BJ (cell line): Measurements from ENCODE around the gene ITFG2. TPM values are rescaled to one million over a fixed set of nuclear protein-coding genes. Genes with fewer than 3 reads are reported as not detected.

Experiments used
- CTCF ChIA-PET: fragments of 350-600 bp; formaldehyde crosslinking; extraction: SDS; loops from one replicate; lab custom pipeline; 2021; ENCODE audit warnings: antibody characterized with exemption, inconsistent platforms; lab: Yijun Ruan, JAX
- POLR2A ChIA-PET: fragments of 300-600 bp; sonication (Branson Sonifier 250); formaldehyde crosslinking; extraction: SDS; loops from one replicate; lab custom pipeline; 2021; ENCODE audit warnings: antibody characterized with exemption; lab: Charles Lee
- DNase-seq: peaks from one replicate; pipeline ENCODE4 v3.0.0-alpha.2; 2011; ENCODE audit warnings: low read depth
- H3K27me3 ChIP-seq: 2 replicates; pipeline ENCODE4 v1.6.0; 2011; ENCODE audit warnings: low read length; ENCODE audit not compliant: control insufficient read depth, insufficient read depth
- H3K36me3 ChIP-seq: 2 replicates; pipeline ENCODE4 v1.5.1; 2011; ENCODE audit warnings: low read length; ENCODE audit not compliant: control insufficient read depth, insufficient read depth
- H3K4me3 ChIP-seq: 2 replicates; pipeline ENCODE4 v1.5.1; 2011; ENCODE audit warnings: low read depth, mild to moderate bottlenecking, control low read depth, low read length
- CTCF ChIP-seq: IDR thresholded peaks from 2 replicates; pipeline ENCODE4 v1.5.1; 2011; ENCODE audit warnings: low read depth, mild to moderate bottlenecking, control low read depth, inconsistent platforms, low read length, moderate library complexity; ENCODE audit not compliant: insufficient read depth
- polyA plus RNA-seq: library from polyadenylated mRNA; depleted of rRNA; stranded (reverse); fragments of >200 nt; gene quantifications from 2 replicates; pipeline ENCODE4 v1.2.3, GENCODE V29; 2011

The ITFG2 gene
- polyA plus RNA-seq, 1 experiment = 27.6 TPM

GRCh38 chr12:2855546-2855945 is 43.1 kb downstream of the ITFG2 start:
- no peak for DNase-seq
- H3K36me3 ChIP-seq = peaks cover 6% of the 10 kb centered on the region; the same call in 1 of the 2 replicates
- ChIA-PET CTCF (interaction anchor here (1.5 to 4.7 kb wide), 5 partner anchors 10 to 186 kb away, joined by 6 to 27 read pairs (median 18); no protein-coding TSS in a partner anchor), POLR2A (no interaction called here)
- no peak overlapping the region for H3K4me3 ChIP-seq
- no peak for TF ChIP-seq CTCF
- H3K27me3 ChIP-seq = no peaks in the 10 kb centered on the region

GRCh38 chr12:2856051-2856450 is 43.6 kb downstream of the ITFG2 start:
- no peak for TF ChIP-seq CTCF
- CTCF ChIA-PET = interaction anchor here (1.1 to 4.7 kb wide), 3 partner anchors 10 to 178 kb away, joined by 3 to 27 read pairs (median 6); no protein-coding TSS in a partner anchor
- DNase-seq = no peak
- no peak overlapping the region for H3K4me3 ChIP-seq
- H3K27me3 ChIP-seq = no peaks in the 10 kb centered on the region
- POLR2A ChIA-PET = no interaction called here
- H3K36me3 ChIP-seq = peaks cover 6% of the 10 kb centered on the region; the same call in 1 of the 2 replicates

GRCh38 chr12:2857021-2857431 is 44.6 kb downstream of the ITFG2 start, which contains the start of gene TEX52:
Gene TEX52 (minus strand): TSS chr12:2857039. CDS start chr12:2857026, 13 bp downstream.
- CTCF ChIA-PET = interaction anchor here (0.9 to 4.7 kb wide), 4 partner anchors 9 to 177 kb away, joined by 3 to 27 read pairs (median 5); no protein-coding TSS in a partner anchor
- no peak for TF ChIP-seq CTCF
- POLR2A ChIA-PET = no interaction called here

GRCh38 chr12:2857576-2857975 is 45.1 kb downstream of the ITFG2 start:
- Histone ChIP-seq H3K27me3 (no peaks in the 10 kb centered on the region), H3K4me3 (no peak overlapping the region), H3K36me3 (peaks cover 6% of the 10 kb centered on the region; the same call in 1 of the 2 replicates)
- ChIA-PET CTCF (interaction anchor here (0.9 to 4.7 kb wide), 4 partner anchors 12 to 184 kb away, joined by 3 to 27 read pairs (median 4); no protein-coding TSS in a partner anchor), POLR2A (no interaction called here)
- no peak for TF ChIP-seq CTCF
- DNase-seq = no peak

More at GRCh38 chr12:2857021-2857431, 44.6 kb downstream of the ITFG2 start, which contains the start of gene TEX52:
- DNase-seq = no peak
- Histone ChIP-seq H3K36me3 (peaks cover 6% of the 10 kb centered on the region; the same call in 1 of the 2 replicates), H3K4me3 (no peak within 1 kb of the TSS), H3K27me3 (no peaks in the 10 kb centered on the region)

- no peak for TF ChIP-seq CTCF
- H3K36me3 ChIP-seq = peaks cover 6% of the 10 kb centered on the region; the same call in 1 of the 2 replicates
- H3K27me3 ChIP-seq = no peaks in the 10 kb centered on the region
- POLR2A ChIA-PET = no interaction called here
- no peak overlapping the region for H3K4me3 ChIP-seq
- DNase-seq = no peak
- CTCF ChIA-PET = interaction anchor here (1.3 to 1.5 kb wide), 2 partner anchors 176 to 183 kb away, joined by 3 to 4 read pairs; no protein-coding TSS in a partner anchor
Observed at GRCh38 chr12:2858334-2858733, 45.9 kb downstream of the ITFG2 start.
